Frontal cortex (tissue), 4 donors: ENCODE results near the gene POMP. TPM values are rescaled to one million over a fixed set of nuclear protein-coding genes. Genes with fewer than 3 reads are reported as not detected.
"Not testable (repeated sequence)": the region's sequence is repeated elsewhere in the genome, so short reads cannot be mapped to it uniquely, and the experiment has no call there.

Source experiments
- DNase-seq, 2 donors: peaks; one replicate each; pipeline ENCODE4 v3.0.0; 2012; ENCODE audit warnings: low spot score in 2 of 2
- FAIRE-seq: peaks from 2 replicates; lab custom pipeline; 2012; peaks lifted over from hg19 to GRCh38; lab: Jason Lieb, UNC
- total RNA-seq: library from RNA; depleted of rRNA; stranded (reverse); fragments of >200 nt; gene quantifications from one replicate; pipeline ENCODE4 v1.2.3, GENCODE V29; 2014
- donor health status: control.
- donor health status: control.
- donor health status: control.

The POMP gene
- total RNA-seq, 1 donor from 2014 or later, result 46.5 TPM

- DNase-seq (no peak), FAIRE-seq (no peak)
These were observed 26.2 kb downstream of the POMP start for GRCh38 chr13:28685114-28685513.

- no peak for DNase-seq
- FAIRE-seq, result no peak
These were observed 27.0 kb downstream of the POMP start for GRCh38 chr13:28685892-28686291.

- FAIRE-seq, DNase-seq: not testable (repeated sequence)
These were observed 34.9 kb downstream of the POMP start for GRCh38 chr13:28693605-28694491.

- DNase-seq (no peak), FAIRE-seq (no peak)
These were observed 38.5 kb downstream of the POMP start for GRCh38 chr13:28697441-28697840.

GRCh38 chr13:28699246-28699645 is 40.3 kb downstream of the POMP start:
- DNase-seq, result no peak
- no peak for FAIRE-seq

- DNase-seq, result no peak
- no peak for FAIRE-seq
These were observed 45.4 kb downstream of the POMP start for GRCh38 chr13:28704282-28704681.

- DNase-seq, result no peak
- no peak for FAIRE-seq
These were observed 46.0 kb downstream of the POMP start for GRCh38 chr13:28704919-28705318.

GRCh38 chr13:28705461-28706083 is 46.6 kb downstream of the POMP start:
- FAIRE-seq, result no peak

GRCh38 chr13:28707629-28708427 is 48.9 kb downstream of the POMP start:
- FAIRE-seq (no peak), DNase-seq (no peak)

More at GRCh38 chr13:28705461-28706083, 46.6 kb downstream of the POMP start:
- no peak for DNase-seq

- FAIRE-seq, result no peak
- DNase-seq, result no peak
These were observed 51.2 kb downstream of the POMP start for GRCh38 chr13:28710161-28710560.

- FAIRE-seq (no peak), DNase-seq (no peak)
These were observed 55.7 kb downstream of the POMP start for GRCh38 chr13:28714651-28715050.

GRCh38 chr13:28716511-28716910 is 57.6 kb downstream of the POMP start:
- DNase-seq (no peak), FAIRE-seq (no peak)

GRCh38 chr13:28717170-28717569 is 58.2 kb downstream of the POMP start:
- FAIRE-seq, result no peak
- DNase-seq, result no peak

GRCh38 chr13:28718196-28718542 is 59.2 kb downstream of the POMP start:
- FAIRE-seq (no peak), DNase-seq (peak in 1 of 2 donors; percentile 42)

GRCh38 chr13:28718543-28719226 is 59.8 kb downstream of the POMP start, which contains the start of gene SLC46A3:
TSS of gene SLC46A3 (minus strand) at chr13:28718970. CDS start at chr13:28717998, 972 bp downstream.
- peak; percentile 88 to 92 for DNase-seq

GRCh38 chr13:28719227-28720055 is 60.5 kb downstream of the POMP start:
- FAIRE-seq, result no peak
- no peak for DNase-seq

More at GRCh38 chr13:28718543-28719226, 59.8 kb downstream of the POMP start, which contains the start of gene SLC46A3:
- FAIRE-seq, result no peak

- DNase-seq (no peak), FAIRE-seq (no peak)
These were observed 64.9 kb downstream of the POMP start for GRCh38 chr13:28723806-28724205.

- DNase-seq (no peak), FAIRE-seq (no peak)
These were observed 66.2 kb downstream of the POMP start for GRCh38 chr13:28725046-28725610.
